ENCODE measurements around the gene IL17A.

Gene IL17A

GRCh38 chr6:52217761-52218160 lies 31.6 kb downstream of the IL17A start:
- no peak for DNase-seq

- no peak for DNase-seq
Measured at GRCh38 chr6:52221302-52221701, 35.1 kb downstream of the IL17A start.

DNA sequence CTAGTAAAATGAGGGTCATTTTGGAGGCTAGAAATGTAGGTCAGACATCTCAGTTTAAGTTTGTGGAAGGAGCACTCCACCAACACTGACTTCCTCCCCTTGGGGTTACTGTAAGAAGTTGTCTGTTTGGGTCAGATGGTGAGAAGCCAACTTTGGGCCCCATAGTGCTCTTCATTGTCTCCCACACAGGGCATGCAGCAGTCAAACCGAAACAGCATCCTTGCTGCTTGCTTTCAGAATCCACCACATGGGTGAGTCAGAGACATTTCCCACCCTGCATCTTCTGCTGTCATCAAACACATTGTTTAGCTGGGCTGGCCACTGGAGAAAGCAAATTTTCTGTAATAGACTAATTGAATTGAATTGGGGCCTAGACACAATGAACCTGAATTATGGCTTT lies 41.3 kb downstream of the IL17A start:
- no peak for DNase-seq

DNA sequence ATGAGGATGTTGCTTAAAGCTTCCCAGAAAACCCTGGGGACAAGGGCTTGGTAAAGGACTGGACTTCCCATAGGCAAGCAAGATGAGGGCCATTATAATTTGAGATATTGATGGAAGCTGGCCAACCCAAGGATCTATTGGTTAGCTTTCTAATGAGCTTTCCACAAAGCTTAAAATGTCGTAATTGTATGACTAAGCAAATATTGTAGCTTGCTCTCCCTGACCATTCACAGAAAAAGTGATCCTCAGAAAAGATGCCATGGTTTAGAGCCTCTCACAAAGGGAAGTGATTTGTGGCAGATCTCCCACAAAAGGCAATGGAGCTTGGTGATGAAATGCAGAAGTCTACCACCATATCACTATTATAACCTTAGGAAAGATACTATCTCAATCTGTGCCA lies 44.5 kb downstream of the IL17A start:
- DNase-seq, result no peak

- DNase-seq, result no peak
Measured at GRCh38 chr6:52231406-52232127, 45.4 kb downstream of the IL17A start.

DNA sequence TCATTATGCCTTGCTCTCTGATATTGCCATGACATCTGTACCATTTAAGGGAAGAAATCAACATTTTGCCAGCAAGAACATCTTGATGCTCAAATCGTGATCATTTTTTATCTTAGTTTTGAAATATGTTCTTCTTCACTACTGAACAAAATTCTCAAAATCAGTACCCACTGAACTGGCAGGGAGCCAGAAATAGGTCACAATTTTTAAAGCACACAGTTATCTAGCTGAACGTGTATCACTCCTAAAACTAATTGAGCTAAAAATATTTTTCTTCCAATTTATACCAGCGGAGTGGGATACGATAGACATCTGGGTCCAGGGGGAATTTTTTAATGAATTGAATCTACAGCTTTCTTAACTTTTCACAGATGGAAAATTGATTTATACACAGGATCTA lies 46.8 kb downstream of the IL17A start:
- DNase-seq, result no peak

DNA sequence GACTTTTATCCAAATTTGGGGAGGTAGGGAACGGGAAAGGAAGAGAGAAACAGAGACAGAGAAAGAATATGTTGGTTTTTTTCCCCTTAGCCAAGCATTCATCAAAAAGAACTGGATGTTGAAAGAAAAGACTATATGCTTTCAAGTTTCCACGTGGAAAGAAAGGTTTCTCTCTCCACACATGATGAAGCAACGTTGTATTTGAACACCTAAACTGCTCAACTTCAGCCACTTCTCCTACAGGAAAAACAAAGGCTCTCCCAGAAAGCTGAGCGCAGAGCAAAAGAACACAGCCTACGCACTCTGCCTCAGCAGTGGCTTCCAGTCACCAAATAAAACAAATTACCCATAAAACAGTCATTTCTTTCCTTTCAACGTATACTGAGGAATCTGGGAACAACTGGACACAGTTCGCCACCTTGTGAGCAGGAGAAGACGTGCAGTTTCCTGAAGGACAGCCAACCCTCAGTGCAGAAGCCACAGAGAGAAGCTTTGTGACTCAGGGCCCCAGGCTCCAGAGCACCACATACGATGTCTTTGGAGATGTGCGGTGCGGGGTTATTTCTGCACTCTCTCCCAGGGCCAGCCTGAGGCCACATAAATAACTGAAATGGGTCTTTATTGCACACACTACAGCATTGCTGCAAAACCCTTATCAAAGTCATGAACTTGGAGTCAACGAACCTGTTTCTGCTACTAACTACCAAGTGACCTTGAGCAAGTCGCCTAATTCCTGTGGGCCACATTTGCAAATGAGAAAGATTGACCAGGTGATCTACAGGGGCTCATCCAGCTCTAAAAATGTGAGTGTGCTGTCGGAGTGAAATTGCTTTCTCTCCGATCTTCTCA lies 48.0 kb downstream of the IL17A start:
- DNase-seq, result peak; percentile 24
